D721Med (cell line): ENCODE measurements around the gene PRPF39.

Source experiments
- DNase-seq: peaks from one replicate; pipeline ENCODE4 v3.0.0; 2011; ENCODE audit warnings: low spot score; ENCODE audit not compliant: insufficient read length
- FAIRE-seq: peaks from 2 replicates; lab custom pipeline; 2011; peaks lifted over from hg19 to GRCh38; lab: Jason Lieb, UNC
- TF ChIP-seq, protein P1 (sequence below): IDR thresholded peaks from 2 replicates; pipeline ENCODE4 v1.5.1; 2012; ENCODE audit warnings: mild to moderate bottlenecking, control low read depth; ENCODE audit not compliant: insufficient read depth; ENCODE audit errors: missing control alignments

Gene PRPF39

GRCh38 chr14:45083976-45084722 is at the start of gene PRPF39:
PRPF39 (plus strand) TSS chr14:45084116; CDS start chr14:45095240, 11,124 bp downstream.
- FAIRE-seq: no peak
- TF ChIP-seq, protein P1, sequence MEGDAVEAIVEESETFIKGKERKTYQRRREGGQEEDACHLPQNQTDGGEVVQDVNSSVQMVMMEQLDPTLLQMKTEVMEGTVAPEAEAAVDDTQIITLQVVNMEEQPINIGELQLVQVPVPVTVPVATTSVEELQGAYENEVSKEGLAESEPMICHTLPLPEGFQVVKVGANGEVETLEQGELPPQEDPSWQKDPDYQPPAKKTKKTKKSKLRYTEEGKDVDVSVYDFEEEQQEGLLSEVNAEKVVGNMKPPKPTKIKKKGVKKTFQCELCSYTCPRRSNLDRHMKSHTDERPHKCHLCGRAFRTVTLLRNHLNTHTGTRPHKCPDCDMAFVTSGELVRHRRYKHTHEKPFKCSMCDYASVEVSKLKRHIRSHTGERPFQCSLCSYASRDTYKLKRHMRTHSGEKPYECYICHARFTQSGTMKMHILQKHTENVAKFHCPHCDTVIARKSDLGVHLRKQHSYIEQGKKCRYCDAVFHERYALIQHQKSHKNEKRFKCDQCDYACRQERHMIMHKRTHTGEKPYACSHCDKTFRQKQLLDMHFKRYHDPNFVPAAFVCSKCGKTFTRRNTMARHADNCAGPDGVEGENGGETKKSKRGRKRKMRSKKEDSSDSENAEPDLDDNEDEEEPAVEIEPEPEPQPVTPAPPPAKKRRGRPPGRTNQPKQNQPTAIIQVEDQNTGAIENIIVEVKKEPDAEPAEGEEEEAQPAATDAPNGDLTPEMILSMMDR: no peak

DNA sequence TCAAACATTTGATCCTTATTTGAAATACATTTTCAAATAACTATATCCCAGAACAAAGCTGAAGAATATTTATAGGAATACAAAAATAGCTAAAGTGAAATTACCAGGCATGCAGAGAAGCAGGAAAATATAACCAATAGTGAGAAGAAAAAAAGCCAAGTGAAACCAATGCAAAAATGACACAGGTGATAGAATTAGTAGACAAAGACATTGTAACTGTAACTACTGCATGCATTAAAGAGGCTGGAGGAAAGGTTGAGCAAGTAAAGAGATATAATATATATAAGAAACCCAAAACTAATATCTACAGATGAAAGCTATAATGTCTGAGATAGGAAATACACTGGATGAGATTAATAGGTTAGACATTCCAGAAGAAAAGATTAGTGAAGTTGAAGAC is 49.2 kb upstream of the PRPF39 start:
- DNase-seq (no peak), FAIRE-seq (no peak)
- TF ChIP-seq, protein P1: no peak

More at GRCh38 chr14:45083976-45084722, at the start of gene PRPF39:
- DNase-seq: peak; percentile 68

DNA sequence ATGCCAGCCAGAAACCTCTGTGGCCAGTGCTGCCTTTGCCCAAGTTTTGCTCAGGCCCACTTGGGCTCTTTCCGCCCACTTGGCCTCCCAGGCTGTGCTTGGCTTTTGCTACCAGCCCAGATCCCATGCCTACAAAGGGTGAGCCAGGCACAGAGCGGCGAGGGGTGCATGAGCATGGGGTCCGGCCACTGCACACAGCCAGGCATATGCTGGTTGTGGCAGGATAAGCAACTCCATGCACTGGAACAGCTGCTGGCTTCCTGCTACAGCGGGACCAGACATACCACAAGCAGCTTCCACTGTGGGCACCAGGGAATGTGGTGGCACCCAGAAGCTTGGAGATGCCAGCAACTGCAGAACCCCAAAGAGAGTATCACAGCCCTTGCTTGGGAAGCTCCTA is 45.7 kb upstream of the PRPF39 start:
- DNase-seq (no peak), FAIRE-seq (no peak)
- TF ChIP-seq, protein P1: no peak

DNA sequence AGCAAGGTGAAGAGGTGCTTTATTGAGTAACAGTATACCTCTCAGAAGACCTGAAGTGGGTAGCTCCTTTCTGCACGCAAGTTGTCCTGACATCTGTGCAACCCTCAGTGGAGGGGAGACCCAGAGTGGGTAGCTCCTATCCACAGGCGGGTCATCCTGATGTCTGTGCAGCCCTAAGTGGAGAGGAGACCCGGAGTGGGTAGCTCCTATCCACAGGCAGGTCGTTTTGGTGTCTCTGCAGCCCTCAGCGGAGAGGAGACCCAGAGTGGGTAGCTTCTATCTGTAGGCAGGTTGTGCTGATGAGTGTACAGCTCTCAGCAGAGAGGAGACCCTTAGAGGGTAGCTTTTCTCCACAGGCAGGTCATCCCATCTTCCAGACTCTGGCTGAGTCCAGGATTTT is 45.1 kb upstream of the PRPF39 start:
- FAIRE-seq: no peak
- TF ChIP-seq, protein P1: no peak
- no peak for DNase-seq

- DNase-seq (no peak), FAIRE-seq (no peak)
- TF ChIP-seq, protein P1: no peak
Measured at GRCh38 chr14:45039390-45039789, 44.5 kb upstream of the PRPF39 start.

- TF ChIP-seq, protein P1: no peak
- FAIRE-seq (no peak), DNase-seq (no peak)
Measured at GRCh38 chr14:45041641-45042040, 42.3 kb upstream of the PRPF39 start.

- TF ChIP-seq, protein P1: no peak
- DNase-seq (no peak), FAIRE-seq (no peak)
Measured at GRCh38 chr14:45044638-45045037, 39.3 kb upstream of the PRPF39 start.
